GM18907 (cell line): ENCODE measurements around the gene ZNF467.

Source experiments
- ATAC-seq: cut with Tn5 transposase; IDR thresholded peaks from one replicate; pipeline ENCODE4 v1.9.1; 2021; ENCODE audit warnings: mild to moderate bottlenecking, moderate library complexity; ENCODE audit not compliant: unreplicated experiment

Gene ZNF467

GRCh38 chr7:149751043-149751775 is 22.2 kb downstream of the ZNF467 start:
- no peak for ATAC-seq

- ATAC-seq = no peak
These were observed 23.1 kb downstream of the ZNF467 start for GRCh38 chr7:149750122-149750845.

DNA sequence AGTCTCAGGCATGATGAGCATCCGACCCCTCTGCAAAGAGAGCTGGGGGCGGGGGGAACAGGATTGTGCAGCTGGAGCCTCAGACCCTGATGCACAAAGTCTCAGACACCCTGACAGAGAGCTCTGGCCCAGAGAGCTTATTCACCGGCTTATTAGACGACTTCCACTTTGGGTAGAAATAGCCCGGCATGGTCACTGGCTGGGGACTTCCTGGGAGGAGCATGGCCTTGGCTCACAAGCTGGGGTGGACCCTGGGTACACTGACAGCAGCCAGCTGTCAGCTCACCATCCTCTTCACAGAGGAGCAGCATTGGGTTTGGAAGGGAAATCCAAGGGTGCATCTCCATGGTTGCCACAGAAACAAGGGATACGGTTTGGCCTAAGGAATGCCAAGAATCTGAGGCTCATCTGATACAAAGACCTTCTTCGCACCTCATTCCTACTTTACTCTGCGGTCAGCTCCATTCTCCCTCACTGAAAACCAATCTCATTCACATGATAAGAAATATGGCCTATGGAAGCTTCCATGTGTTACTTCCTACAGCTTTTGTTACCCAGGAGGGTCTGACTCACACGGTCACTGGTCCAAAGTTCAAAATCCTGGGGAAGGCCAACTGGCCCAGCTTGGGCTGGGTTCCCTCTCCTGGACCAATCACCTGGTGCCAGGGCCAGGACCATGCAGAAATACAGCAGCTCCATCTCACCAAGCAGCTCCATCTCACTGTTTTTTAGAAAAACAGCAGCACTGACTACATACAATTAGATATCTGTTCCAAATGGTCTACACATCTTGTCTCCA is 25.1 kb downstream of the ZNF467 start:
- no peak for ATAC-seq

DNA sequence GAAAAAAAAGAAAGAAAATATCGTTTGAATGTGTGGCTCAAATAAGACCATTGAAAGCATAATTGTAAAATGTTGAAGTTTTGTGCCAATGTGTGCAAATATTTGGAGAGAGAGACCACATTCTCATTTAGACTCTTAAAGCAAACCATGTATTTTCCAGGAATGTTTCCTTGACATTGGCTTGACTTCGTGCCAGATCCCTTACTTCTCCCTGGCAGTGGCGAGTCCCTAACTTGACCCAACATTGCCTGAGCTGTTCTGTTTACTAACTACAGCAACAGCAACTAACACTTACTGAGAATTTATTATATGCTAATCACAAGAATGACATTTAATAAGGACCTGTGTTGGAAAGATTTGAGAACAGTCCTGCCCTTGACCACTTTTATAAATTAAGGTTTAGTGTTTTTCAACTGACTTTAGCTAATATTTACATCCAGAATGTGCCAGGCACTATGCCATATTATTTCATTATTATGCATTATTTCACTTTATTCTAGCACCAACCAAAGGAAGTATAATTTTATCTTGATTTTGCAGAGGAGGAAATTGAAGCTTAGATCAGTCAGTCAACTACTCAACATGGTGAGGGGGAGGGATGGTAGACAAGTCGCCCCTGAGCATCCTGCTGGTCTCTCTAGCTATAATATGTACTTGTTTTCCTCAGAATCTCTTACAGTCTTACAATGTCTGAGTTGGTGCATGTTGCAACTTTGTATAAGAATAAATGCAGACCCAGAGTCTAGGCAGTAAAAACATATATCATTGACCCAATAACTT is 29.7 kb downstream of the ZNF467 start:
- ATAC-seq = no peak

- peak; percentile 74 for ATAC-seq
These were observed 31.2 kb downstream of the ZNF467 start for GRCh38 chr7:149742075-149742701.

- no peak for ATAC-seq
These were observed 31.8 kb downstream of the ZNF467 start for GRCh38 chr7:149741629-149742028.

DNA sequence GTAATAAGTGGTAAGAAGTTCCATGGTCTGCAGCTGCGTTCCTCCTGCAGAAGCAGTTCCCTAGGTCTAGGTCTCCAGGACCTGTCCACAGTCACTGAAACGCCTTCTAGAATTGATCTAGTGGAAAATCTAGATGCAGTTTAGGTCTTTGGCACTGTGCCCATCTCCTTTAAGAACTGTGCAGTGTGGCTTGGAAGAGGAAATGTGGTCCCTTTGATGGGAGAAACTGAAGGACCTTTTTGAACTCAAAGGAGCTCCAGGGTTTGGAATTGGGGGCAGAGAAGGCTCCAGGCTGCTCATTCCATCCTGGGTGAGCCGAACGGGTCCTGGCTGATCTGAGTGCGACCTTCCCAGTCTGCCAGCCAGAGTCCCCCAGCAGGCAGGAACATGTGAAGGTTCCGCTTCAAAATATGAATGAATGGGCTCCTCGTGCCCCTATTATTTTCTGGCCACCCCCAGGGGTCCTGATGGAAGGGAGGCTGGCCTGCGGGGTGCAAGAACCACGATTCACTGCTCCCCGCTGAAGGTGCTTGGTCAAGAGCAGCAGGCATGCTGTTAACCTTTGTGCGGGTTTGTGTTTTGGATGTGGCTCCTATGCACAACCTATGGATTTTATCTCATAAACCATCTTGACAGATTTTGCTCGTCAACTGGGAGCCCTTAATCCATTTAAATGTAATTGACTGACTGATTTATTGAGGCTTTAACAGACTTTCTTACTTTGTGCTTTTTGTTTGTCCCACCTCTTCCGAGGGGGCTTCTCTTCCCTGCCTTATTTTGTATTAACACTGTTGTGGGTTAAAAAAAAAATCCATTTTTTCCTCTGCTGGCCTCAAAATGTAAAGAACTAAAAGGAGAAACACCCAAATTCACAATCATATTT is 36.7 kb downstream of the ZNF467 start:
- ATAC-seq = no peak

DNA sequence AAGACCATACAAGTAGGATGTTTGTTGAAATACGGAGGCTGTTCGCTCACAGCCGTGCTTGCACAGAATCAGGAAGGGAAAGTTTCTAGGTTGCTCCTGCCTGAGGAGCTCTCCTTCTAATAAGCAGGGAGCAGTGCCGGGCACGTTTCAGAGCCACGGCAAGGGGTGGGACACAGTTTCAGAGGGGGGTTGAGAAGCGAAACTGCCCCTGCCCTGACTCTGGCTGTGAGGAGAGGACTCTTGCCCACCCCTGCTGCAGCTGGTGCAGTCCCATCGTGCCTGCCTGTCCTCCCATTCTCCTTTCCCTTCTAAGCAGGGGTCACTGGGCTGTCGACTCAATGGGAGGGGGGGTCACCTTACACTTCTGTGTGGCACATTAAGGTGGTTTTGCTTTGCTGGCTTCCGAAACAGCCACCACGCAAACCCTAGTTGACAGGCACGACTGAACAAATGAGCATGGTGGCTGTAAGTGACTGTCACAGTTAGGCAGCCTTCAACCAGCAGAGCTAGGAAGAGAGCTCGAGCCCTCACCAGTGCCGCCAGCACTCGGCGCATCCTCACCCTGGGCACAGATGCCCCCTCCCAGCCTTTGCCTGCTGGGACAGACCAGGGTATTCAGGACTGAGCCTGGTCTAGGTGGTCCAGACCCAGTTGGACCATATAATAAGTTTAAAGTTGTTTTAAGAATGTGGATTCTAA is 37.5 kb downstream of the ZNF467 start:
- ATAC-seq = no peak

GRCh38 chr7:149735181-149735602 is 38.2 kb downstream of the ZNF467 start:
- ATAC-seq = no peak

- no peak for ATAC-seq
These were observed 38.7 kb downstream of the ZNF467 start for GRCh38 chr7:149734791-149735075.

DNA sequence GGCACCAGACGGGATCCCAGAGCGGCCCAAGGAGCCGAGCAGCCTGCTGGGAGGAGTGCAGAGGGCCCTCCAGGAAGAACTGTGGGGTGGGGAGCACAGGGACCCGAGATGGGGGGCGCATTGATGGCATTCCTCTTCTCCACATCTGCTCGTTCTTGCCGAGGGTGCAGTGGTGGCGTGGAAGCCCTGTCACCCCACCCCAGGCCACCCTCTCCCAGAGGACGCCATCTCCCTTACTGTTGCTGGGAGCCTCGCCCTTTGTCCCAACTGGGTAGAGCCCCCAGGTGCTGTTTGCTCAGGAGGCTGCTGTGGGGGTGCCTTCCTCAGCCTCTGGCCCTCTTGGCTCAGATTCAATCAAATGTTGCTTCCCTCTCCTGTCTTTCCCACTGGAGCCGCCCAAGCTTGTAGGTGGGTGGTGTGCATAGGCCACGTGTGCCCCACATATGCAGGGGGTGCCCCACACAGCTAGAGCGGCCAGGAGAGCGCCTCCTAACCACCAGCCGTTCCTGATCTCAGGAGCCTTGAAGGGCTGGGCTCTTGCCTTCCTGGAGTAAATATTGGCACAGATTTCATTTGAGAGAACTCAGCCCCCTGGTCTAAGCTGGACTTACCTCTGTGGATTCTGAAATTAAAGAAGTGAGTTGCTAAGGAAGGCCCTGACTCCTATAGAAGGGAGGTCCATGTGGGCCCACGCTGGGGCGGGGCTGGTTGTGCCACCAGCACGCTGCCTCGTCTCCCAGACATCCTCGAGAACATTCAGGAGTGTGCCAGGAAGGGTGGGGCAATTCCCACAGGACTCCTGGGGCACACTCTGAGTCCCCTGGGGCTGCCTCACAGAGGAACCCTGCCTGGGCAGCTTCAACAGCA is 39.2 kb downstream of the ZNF467 start:
- ATAC-seq = no peak

- ATAC-seq = no peak
These were observed 40.1 kb downstream of the ZNF467 start for GRCh38 chr7:149733131-149733923.

DNA sequence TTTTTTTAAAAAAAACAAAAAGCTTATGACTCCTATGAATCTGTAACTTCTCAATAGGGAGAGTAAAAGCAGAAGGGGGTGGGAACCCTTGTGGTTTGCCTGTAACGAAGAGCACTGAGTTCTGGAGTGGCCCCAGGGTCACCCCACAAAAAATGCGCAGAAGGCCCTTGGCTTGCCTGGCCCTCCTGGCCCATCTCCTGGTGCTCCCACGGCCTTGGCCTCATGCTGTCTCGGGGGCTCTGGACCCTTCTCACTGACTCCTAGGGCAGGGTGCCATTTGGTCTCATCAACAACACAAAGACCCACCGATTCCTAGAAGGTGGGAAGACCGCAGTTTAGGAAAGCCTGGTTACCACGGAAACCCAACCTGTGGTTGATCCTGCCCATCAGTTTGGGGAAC is 40.8 kb downstream of the ZNF467 start:
- ATAC-seq = no peak

DNA sequence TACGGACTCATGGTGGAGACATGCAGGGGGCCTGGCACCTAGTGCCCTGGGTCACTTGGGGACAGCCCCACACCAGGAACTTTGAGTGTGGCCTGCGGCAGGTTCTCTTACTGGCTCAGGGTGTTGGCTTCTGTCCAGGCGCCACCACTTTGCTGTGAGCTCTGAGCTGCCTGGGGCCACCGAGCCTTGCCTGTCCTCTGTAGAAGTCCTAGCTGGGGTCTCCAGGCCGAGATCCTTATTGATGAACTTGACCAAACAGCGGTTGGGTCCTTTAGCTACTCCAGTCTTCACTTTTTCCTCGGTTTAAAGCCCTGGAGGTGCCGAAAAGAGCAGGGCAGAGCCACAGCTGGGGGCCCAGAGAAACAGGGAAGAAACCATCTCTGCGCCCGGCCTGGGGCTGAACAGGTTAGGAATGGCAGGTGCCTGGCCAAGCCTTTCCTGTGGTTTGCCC is 41.3 kb downstream of the ZNF467 start:
- no peak for ATAC-seq

GRCh38 chr7:149731207-149731955 is 42.0 kb downstream of the ZNF467 start:
- ATAC-seq = no peak

GRCh38 chr7:149729983-149730801 is 43.2 kb downstream of the ZNF467 start:
- no peak for ATAC-seq
